Mesenchymal stem cell (in vitro differentiated cells and primary cell): ENCODE measurements around the gene NFE2L2.
A peak's percentile ranks its signal among the peaks of the same experiment; 100 is the strongest.

Experiments used
- DNase-seq: peaks from one replicate; pipeline ENCODE4 v3.0.0-alpha.2; 2013
- H2AFZ ChIP-seq: one replicate; pipeline ENCODE4 v1.6.1; 2013; ENCODE audit warnings: low read depth, mild to moderate bottlenecking, control low read depth, inconsistent platforms, low read length, moderate library complexity
- H2AK5ac ChIP-seq: 2 replicates; pipeline ENCODE4 v1.6.1; 2013; ENCODE audit warnings: low read length, moderate library complexity, mild to moderate bottlenecking, inconsistent platforms; ENCODE audit not compliant: severe bottlenecking
- H2BK120ac ChIP-seq: one replicate; pipeline ENCODE4 v1.6.1; 2013; ENCODE audit warnings: low read depth, mild to moderate bottlenecking, inconsistent platforms, low read length, moderate library complexity
- H2BK12ac ChIP-seq, 2 experiments: one replicate each; pipeline ENCODE4 v1.6.1; 2013; ENCODE audit warnings: inconsistent platforms in 2 of 2, low read length in 2 of 2, mild to moderate bottlenecking in 2 of 2, moderate library complexity in 2 of 2, control low read depth in 1 of 2
- H2BK15ac ChIP-seq: one replicate; pipeline ENCODE4 v1.6.1; 2013; ENCODE audit warnings: mild to moderate bottlenecking, low read depth, inconsistent platforms; ENCODE audit not compliant: poor library complexity, severe bottlenecking
- H2BK5ac ChIP-seq: 2 replicates; pipeline ENCODE4 v1.6.1; 2013; ENCODE audit warnings: low read depth, mild to moderate bottlenecking, low read length, control low read depth, inconsistent platforms; ENCODE audit not compliant: poor library complexity, severe bottlenecking
- H3K14ac ChIP-seq, 2 experiments: one replicate each; pipeline ENCODE4 v1.6.1; 2013; ENCODE audit warnings: inconsistent platforms in 2 of 2, low read length in 2 of 2, control low read depth in 1 of 2, mild to moderate bottlenecking in 1 of 2, moderate library complexity in 1 of 2
- H3K18ac ChIP-seq, 2 experiments: one replicate each; pipeline ENCODE4 v1.6.1; 2013; ENCODE audit warnings: inconsistent platforms in 2 of 2, low read length in 2 of 2, control low read depth in 1 of 2, low read depth in 1 of 2, mild to moderate bottlenecking in 1 of 2
- H3K23ac ChIP-seq, 2 experiments: one replicate each; pipeline ENCODE4 v1.6.1; 2013; ENCODE audit warnings: inconsistent platforms in 2 of 2, low read length in 2 of 2, mild to moderate bottlenecking in 2 of 2, moderate library complexity in 2 of 2, control low read depth in 1 of 2
- H3K27ac ChIP-seq: 2 replicates; pipeline ENCODE4 v1.5.1; 2013; ENCODE audit warnings: mild to moderate bottlenecking, moderate library complexity, low read length, control low read depth, inconsistent platforms; ENCODE audit not compliant: poor library complexity, severe bottlenecking
- H3K27me3 ChIP-seq, 2 experiments: 2 replicates each; pipeline versions ENCODE4 v1.6.1 to v1.7.0; 2013; ENCODE audit warnings: low read length in 2 of 2, mild to moderate bottlenecking in 2 of 2, moderate library complexity in 2 of 2, control low read depth in 1 of 2, inconsistent platforms in 1 of 2; ENCODE audit not compliant: control insufficient read depth in 1 of 2, insufficient read depth in 1 of 2
- H3K36me3 ChIP-seq, 2 experiments: 2 replicates each; pipeline versions ENCODE4 v1.6.1 to v1.7.0; 2013; ENCODE audit warnings: low read length in 2 of 2, control low read depth in 1 of 2, inconsistent platforms in 1 of 2, low read depth in 1 of 2, mild to moderate bottlenecking in 1 of 2; ENCODE audit not compliant: insufficient read depth in 2 of 2, control insufficient read depth in 1 of 2
- H3K4ac ChIP-seq, 2 experiments: one replicate each; pipeline ENCODE4 v1.6.1; 2013; ENCODE audit warnings: inconsistent platforms in 2 of 2, low read length in 2 of 2, mild to moderate bottlenecking in 2 of 2, moderate library complexity in 2 of 2, control low read depth in 1 of 2, low read depth in 1 of 2
- H3K4me1 ChIP-seq: 2 replicates; pipeline ENCODE4 v1.6.1; 2013; ENCODE audit warnings: low read depth, low read length, control low read depth; ENCODE audit not compliant: control insufficient read depth, insufficient read depth
- H3K4me2 ChIP-seq: 2 replicates; pipeline ENCODE4 v1.6.1; 2013; ENCODE audit warnings: low read length, mild to moderate bottlenecking, inconsistent platforms; ENCODE audit not compliant: poor library complexity, severe bottlenecking
- H3K4me3 ChIP-seq, 2 experiments: 2 replicates each; pipeline versions ENCODE4 v1.5.1 to v1.7.0; 2013; ENCODE audit warnings: low read length in 2 of 2, mild to moderate bottlenecking in 2 of 2, control low read depth in 1 of 2, low read depth in 1 of 2; ENCODE audit not compliant: insufficient read depth in 1 of 2
- H3K79me1 ChIP-seq: replicated peaks from 2 replicates; pipeline ENCODE4 v1.6.1; 2013; ENCODE audit warnings: mild to moderate bottlenecking, control low read depth, low read length, inconsistent platforms; ENCODE audit not compliant: poor library complexity, severe bottlenecking
- H3K9ac ChIP-seq: 2 replicates; pipeline ENCODE4 v1.7.0; 2013; ENCODE audit warnings: mild to moderate bottlenecking, low read length, moderate library complexity
- H3K9me3 ChIP-seq: 2 replicates; pipeline ENCODE4 v1.7.0; 2013; ENCODE audit warnings: mild to moderate bottlenecking, low read length; ENCODE audit not compliant: control insufficient read depth
- H4K8ac ChIP-seq: one replicate; pipeline ENCODE4 v1.6.1; 2013; ENCODE audit warnings: inconsistent platforms, mild to moderate bottlenecking, low read length, moderate library complexity
- H4K91ac ChIP-seq: one replicate; pipeline ENCODE4 v1.6.1; 2013; ENCODE audit warnings: mild to moderate bottlenecking, low read length, inconsistent platforms
- WGBS: methylation state at CpG from one replicate; pipeline ENCODE4 v1.1.7; 2013; ENCODE audit warnings: mixed read lengths; 5-methylcytosine and 5-hydroxymethylcytosine counted together

The NFE2L2 gene

DNA sequence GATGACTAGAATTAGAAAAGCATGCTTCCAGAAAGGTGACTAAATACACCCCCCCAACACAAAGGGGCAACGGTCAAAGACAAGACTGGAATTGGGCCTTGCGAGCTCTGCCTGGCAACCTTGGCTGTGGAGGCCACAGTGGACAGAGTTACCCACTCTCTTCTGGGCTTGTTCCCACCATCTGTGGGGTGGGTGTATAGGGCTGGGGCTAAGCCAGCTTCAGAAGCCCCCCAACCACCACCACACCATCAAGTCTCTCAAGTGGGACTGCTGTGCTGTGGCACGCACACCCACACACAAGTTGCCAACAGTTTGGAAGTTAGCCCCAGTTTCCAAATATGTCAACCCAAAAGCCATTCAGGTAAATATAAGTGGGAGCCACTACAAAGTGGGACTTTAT is 7.8 kb downstream of the NFE2L2 start:
- no CpG with 5 or more reads among the region's 3 CpGs for WGBS

GRCh38 chr2:177256026-177256425 is 8.5 kb downstream of the NFE2L2 start:
- no peak overlapping the region for H3K23ac ChIP-seq
- no peak overlapping the region for H3K18ac ChIP-seq
- no peak overlapping the region for H4K91ac ChIP-seq
- no peak overlapping the region for H3K4ac ChIP-seq
- no peak overlapping the region for H2AK5ac ChIP-seq
- H3K27ac ChIP-seq, result no peak overlapping the region
- H3K27me3 ChIP-seq, result no peaks in the 10 kb centered on the region
- DNase-seq, result no peak
- no peak overlapping the region for H2BK5ac ChIP-seq
- H4K8ac ChIP-seq, result no peak overlapping the region
- H3K4me2 ChIP-seq, result no peak overlapping the region
- peaks cover 3 to 61% of the 10 kb centered on the region in 2 experiments for H3K36me3 ChIP-seq
- no peak overlapping the region for H2AFZ ChIP-seq
- peaks cover 9% of the 10 kb centered on the region for H3K4me1 ChIP-seq
- no peak overlapping the region for H3K14ac ChIP-seq
- H2BK15ac ChIP-seq, result no peak overlapping the region
- H3K9ac ChIP-seq, result no peak overlapping the region
- H3K79me1 ChIP-seq, result no peaks in the 10 kb centered on the region
- no peak overlapping the region for H2BK12ac ChIP-seq
- 96% methylated on average over 2 of the region's 2 CpGs for WGBS
- no peaks in the 10 kb centered on the region for H3K9me3 ChIP-seq
- no peak overlapping the region for H3K4me3 ChIP-seq
- no peak overlapping the region for H2BK120ac ChIP-seq

More for the DNA sequence above, 7.8 kb downstream of the NFE2L2 start:
- Histone ChIP-seq H2BK12ac (no peak overlapping the region), H2BK15ac (no peak overlapping the region), H3K4me1 (peaks cover 9% of the 10 kb centered on the region), H2AK5ac (no peak overlapping the region), H4K91ac (no peak overlapping the region), H4K8ac (peak overlapping the region; percentile 84), H3K4ac (no peak overlapping the region), H2AFZ (no peak overlapping the region), H3K4me3 (no peak overlapping the region), H3K36me3 (peaks cover 3 to 56% of the 10 kb centered on the region in 2 experiments), H2BK120ac (peak overlapping the region; percentile 34), H3K23ac (no peak overlapping the region), H3K9ac (no peak overlapping the region), H3K27ac (no peak overlapping the region), H2BK5ac (no peak overlapping the region), H3K9me3 (no peaks in the 10 kb centered on the region), H3K18ac (peak overlapping the region in 1 of 2 experiments; percentile 70), H3K79me1 (no peaks in the 10 kb centered on the region), H3K27me3 (no peaks in the 10 kb centered on the region), H3K14ac (no peak overlapping the region), H3K4me2 (no peak overlapping the region)
- peak; percentile 14 for DNase-seq

DNA sequence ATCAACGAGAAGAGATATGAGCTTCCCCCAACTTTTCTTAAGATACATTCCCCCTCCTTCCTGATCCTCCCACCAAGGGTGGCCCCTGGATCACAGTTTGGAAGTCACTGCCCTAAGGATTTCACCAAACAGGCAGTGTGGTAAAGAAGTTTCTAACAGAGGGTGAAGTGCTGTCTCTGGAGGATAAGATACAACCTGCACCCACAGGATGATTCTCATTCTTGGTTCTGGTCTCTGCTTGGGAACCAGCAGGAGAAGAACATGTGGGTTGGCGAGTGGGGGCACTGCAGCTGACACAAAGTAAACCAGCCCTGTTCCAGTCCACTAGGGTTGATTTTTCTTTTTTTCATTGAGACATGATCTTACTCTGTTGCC is 9.3 kb downstream of the NFE2L2 start:
- no peaks in the 10 kb centered on the region for H3K9me3 ChIP-seq
- H3K4ac ChIP-seq, result no peak overlapping the region
- peak overlapping the region in 1 of 2 experiments; percentile 8 for H3K4me3 ChIP-seq
- H4K8ac ChIP-seq, result no peak overlapping the region
- H3K79me1 ChIP-seq, result no peaks in the 10 kb centered on the region
- no peak overlapping the region for H3K9ac ChIP-seq
- H2BK5ac ChIP-seq, result peak overlapping the region; percentile 21
- WGBS, result 50% methylated on average over 2 of the region's 2 CpGs
- H3K36me3 ChIP-seq, result peaks cover 3 to 67% of the 10 kb centered on the region in 2 experiments
- H3K4me1 ChIP-seq, result peaks cover 11% of the 10 kb centered on the region
- no peak overlapping the region for H4K91ac ChIP-seq
- no peak overlapping the region for H3K23ac ChIP-seq
- no peak overlapping the region for H3K14ac ChIP-seq
- H3K27me3 ChIP-seq, result no peaks in the 10 kb centered on the region
- H2BK120ac ChIP-seq, result peak overlapping the region; percentile 49
- peak overlapping the region; percentile 69 for H2AK5ac ChIP-seq
- DNase-seq, result no peak
- H3K4me2 ChIP-seq, result no peak overlapping the region
- H3K18ac ChIP-seq, result peak overlapping the region in 1 of 2 experiments; percentile 12
- no peak overlapping the region for H2BK12ac ChIP-seq
- no peak overlapping the region for H2BK15ac ChIP-seq
- H2AFZ ChIP-seq, result no peak overlapping the region
- peak overlapping the region; percentile 18 for H3K27ac ChIP-seq

DNA sequence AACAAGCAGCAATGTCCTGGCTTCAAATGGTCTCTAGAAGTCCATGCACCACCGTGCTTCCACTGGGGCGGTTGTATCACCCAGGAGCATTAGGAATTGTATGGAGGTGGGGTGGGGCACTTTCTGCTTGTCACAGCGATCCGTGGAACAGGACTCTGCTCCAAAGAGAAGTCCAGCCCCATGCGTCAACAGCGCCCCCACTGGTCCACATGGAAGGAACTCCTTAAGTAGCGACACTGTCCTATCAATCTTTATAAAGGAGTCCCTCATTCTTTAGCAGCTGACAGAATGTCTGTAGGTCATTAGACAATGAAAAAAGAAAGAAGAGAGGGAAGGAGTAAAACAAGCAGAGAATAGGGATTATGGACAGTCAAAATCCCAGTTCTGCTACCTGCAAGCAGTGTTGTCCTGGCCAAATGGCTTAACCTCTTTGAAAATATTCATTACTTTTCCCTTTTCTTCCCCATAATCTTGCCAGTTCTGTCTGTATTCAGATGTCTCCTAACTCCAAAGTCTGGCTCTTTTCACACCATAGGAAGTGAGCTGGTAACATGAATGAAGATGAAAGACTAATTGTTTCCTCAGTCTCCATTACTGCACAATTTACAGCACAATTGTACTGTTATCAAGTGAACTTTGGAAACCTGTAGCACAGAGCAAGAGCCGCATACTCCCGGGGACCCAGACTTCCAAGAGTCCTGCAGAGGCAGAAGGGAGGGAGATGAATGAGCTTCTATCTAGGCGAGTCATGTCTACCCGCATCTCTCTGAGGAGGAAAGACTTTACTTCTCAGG is 9.9 kb downstream of the NFE2L2 start:
- Histone ChIP-seq H2BK12ac (no peak overlapping the region), H3K9ac (no peak overlapping the region), H3K14ac (no peak overlapping the region), H2AK5ac (no peak overlapping the region), H3K27me3 (no peaks in the 10 kb centered on the region), H3K27ac (no peak overlapping the region), H3K4ac (no peak overlapping the region), H3K4me2 (no peak overlapping the region), H3K4me3 (peak overlapping the region in 1 of 2 experiments; percentile 8), H3K9me3 (no peaks in the 10 kb centered on the region), H2AFZ (no peak overlapping the region), H3K18ac (no peak overlapping the region), H3K79me1 (no peaks in the 10 kb centered on the region), H4K8ac (no peak overlapping the region), H3K36me3 (peaks cover 3 to 73% of the 10 kb centered on the region in 2 experiments), H2BK120ac (peak overlapping the region; percentile 49), H3K4me1 (peaks cover 11% of the 10 kb centered on the region), H2BK15ac (no peak overlapping the region), H2BK5ac (no peak overlapping the region), H3K23ac (no peak overlapping the region), H4K91ac (no peak overlapping the region)
- WGBS, result 61% methylated on average over 8 of the region's 11 CpGs
- peak; percentile 60 for DNase-seq
